Gastrocnemius medialis (tissue), 4 donors: ENCODE results near the gene GPHA2.
A peak's percentile ranks its signal among the peaks of the same experiment; 100 is the strongest.

Experiments used
- POLR2A ChIP-seq, 2 donors: fragments of 450-650 bp; IDR thresholded peaks; one replicate each; pipeline ENCODE4 v1.6.1; 2017; ENCODE audit warnings: antibody characterized with exemption in 2 of 2, mild to moderate bottlenecking in 2 of 2, moderate library complexity in 2 of 2
- TF ChIP-seq, protein P1 (sequence below), 5 experiments: fragments of 450-650 bp in 3 of 5; fragments of 200-600 bp in 2 of 5; sonication (generic) in 2 of 5; IDR thresholded peaks in 4 of 5; conservative IDR thresholded peaks in 1 of 5; 1 replicate in 4 of 5; 2 replicates in 1 of 5; pipeline ENCODE4 v1.5.1; 2016 to 2019; ENCODE audit warnings: antibody characterized with exemption in 5 of 5, mild to moderate bottlenecking in 3 of 5, moderate library complexity in 3 of 5

DNA sequence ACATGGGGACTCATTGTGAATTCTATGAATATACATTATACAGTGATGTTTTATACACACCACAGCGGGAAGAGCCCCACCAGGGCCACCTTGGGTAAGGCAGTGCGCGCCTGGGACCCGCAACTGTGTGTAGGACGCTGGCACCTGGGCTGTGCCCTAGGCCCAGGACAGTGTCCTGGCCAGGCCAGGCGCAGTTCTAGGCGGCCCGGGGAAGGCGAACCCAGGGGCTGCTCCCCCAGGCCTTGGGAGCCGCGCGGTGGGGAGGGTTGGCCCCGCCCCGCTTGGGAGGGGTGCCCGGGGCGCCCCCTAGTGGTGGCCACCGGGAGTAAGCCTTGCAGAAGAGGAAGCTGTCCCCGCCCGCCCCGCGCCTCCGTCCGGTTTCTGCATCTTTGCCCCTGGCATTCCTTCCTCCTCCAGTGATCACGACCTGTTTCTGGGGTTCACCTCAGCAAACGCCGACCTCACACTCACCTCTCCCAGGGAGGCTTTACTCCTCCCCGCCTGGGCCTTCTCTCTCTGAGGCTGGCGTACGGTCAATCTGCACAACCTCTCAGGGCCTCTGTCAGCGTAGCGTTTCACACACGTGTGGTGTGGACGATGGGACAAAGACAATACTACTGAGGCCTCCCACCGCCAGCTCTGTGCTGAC lies 47.8 kb downstream of the GPHA2 start:
- TF ChIP-seq, protein P1, sequence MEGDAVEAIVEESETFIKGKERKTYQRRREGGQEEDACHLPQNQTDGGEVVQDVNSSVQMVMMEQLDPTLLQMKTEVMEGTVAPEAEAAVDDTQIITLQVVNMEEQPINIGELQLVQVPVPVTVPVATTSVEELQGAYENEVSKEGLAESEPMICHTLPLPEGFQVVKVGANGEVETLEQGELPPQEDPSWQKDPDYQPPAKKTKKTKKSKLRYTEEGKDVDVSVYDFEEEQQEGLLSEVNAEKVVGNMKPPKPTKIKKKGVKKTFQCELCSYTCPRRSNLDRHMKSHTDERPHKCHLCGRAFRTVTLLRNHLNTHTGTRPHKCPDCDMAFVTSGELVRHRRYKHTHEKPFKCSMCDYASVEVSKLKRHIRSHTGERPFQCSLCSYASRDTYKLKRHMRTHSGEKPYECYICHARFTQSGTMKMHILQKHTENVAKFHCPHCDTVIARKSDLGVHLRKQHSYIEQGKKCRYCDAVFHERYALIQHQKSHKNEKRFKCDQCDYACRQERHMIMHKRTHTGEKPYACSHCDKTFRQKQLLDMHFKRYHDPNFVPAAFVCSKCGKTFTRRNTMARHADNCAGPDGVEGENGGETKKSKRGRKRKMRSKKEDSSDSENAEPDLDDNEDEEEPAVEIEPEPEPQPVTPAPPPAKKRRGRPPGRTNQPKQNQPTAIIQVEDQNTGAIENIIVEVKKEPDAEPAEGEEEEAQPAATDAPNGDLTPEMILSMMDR (IDR thresholded peaks at IDR 0.05 in 4 of 5, conservative IDR thresholded peaks at IDR 0.05 in 1 of 5) = peak; percentile 88 to 99 (median 97)
- TF ChIP-seq POLR2A (IDR thresholded peaks at IDR 0.05) = no peak
